GM23248 (cell line): Measurements from ENCODE around the gene EBI3.
"Not testable (repeated sequence)": the region's sequence is repeated elsewhere in the genome, so short reads cannot be mapped to it uniquely, and the experiment has no call there.

Experiments
- EZH2 ChIP-seq: fragments of 200-600 bp; sonication (generic); IDR thresholded peaks from 2 replicates; pipeline ENCODE4 v1.6.1; 2018; ENCODE audit warnings: antibody characterized with exemption, mild to moderate bottlenecking; ENCODE audit not compliant: insufficient read depth, poor library complexity, severe bottlenecking
- EZH2phosphoT487 ChIP-seq: fragments of 200-600 bp; sonication (generic); IDR thresholded peaks from 2 replicates; pipeline ENCODE4 v1.6.1; 2018; ENCODE audit warnings: antibody characterized with exemption, moderate library complexity, mild to moderate bottlenecking, low read depth; ENCODE audit not compliant: insufficient read depth

DNA sequence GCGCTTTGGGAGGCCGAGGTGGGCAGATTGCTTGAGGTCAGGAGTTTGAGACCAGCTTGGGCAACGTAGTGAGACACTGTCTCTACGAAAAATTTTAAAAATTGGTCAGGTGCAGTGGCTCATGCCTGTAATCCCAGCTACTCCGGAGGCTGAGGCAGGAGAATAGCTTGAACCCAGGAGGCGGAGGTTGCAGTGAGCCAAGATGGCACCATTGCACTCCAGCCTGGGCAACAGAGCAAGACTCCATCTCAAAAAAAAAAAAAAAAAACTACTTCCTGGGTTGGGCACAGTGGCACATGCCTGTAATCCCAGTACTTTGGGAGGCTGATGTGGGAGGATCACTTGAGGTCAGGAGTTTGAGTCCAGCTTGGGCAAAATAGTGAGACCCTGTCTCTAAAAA lies 2.2 kb downstream of the EBI3 start:
- TF ChIP-seq EZH2phosphoT487, EZH2: not testable (repeated sequence)
